ENCODE data around the gene TST. TPM values are rescaled to one million over a fixed set of nuclear protein-coding genes. Genes with fewer than 3 reads are reported as not detected.

Gene TST
- total and polyA plus RNA-seq, 10 of the 15 experiments (the other 5 are each of a cell fraction or from before 2014, with no cell fraction given), result 2.4 to 24.6 (median 10.4) TPM

- FAIRE-seq (no peak), DNase-seq (ENCODE audit: low read depth, low spot score) (no peak), ATAC-seq (no peak)
- H3K4me2 ChIP-seq (ENCODE audit: control insufficient read depth, insufficient read depth), result no peak overlapping the region
- H3K9ac ChIP-seq (ENCODE audit: control insufficient read depth, insufficient read depth, low read length), result no peak overlapping the region
- no peaks in the 10 kb centered on the region for H3K36me3 ChIP-seq (ENCODE audit: control insufficient read depth in 2 of 2, insufficient read depth in 2 of 2, low read length in 1 of 2)
- no peak overlapping the region for H3K27ac ChIP-seq (ENCODE audit: control insufficient read depth, insufficient read depth)
- SMC1A ChIA-PET (ENCODE audit: uncharacterized antibody, unreplicated experiment), result no interaction called here
- peaks cover 0 to 2% of the 10 kb centered on the region in 2 experiments; a peak in 1 of 4 replicates for H3K27me3 ChIP-seq (replicated peaks in 1 of 2; ENCODE audit: control insufficient read depth in 2 of 2, insufficient read depth in 2 of 2, low read length in 1 of 2)
- no peak for TF ChIP-seq SREBF1 (IDR thresholded peaks at IDR 0.05; ENCODE audit: low read length)
- no peak for TF ChIP-seq EED (IDR thresholded peaks at IDR 0.05; ENCODE audit: low read depth)
- TF ChIP-seq NR2C2 (IDR thresholded peaks at IDR 0.05; ENCODE audit: borderline replicate concordance, control insufficient read depth, insufficient read length, low read depth), result no peak
- TF ChIP-seq RAD21 (IDR thresholded peaks at IDR 0.05; ENCODE audit: insufficient read depth, low read depth, low read length), result no peak
- TF ChIP-seq ESRRA (IDR thresholded peaks at IDR 0.05; ENCODE audit: low read length), result no peak
- TF ChIP-seq NFIC (IDR thresholded peaks at IDR 0.05; ENCODE audit: low read depth, low read length), result no peak
- TF ChIP-seq SIX5 (IDR thresholded peaks at IDR 0.05; ENCODE audit: low read depth, low read length, severe bottlenecking), result no peak
- TF ChIP-seq KDM1A (IDR thresholded peaks at IDR 0.05; ENCODE audit: borderline replicate concordance), result no peak
- RAD21 ChIA-PET (ENCODE audit: unreplicated experiment), result no interaction called here
- H4K20me1 ChIP-seq (ENCODE audit: control insufficient read depth, insufficient read depth), result no peaks in the 10 kb centered on the region; the same call in 1 of the 2 replicates
- in situ Hi-C loops (cut with MboI), result no loop called here
- POLR2A ChIA-PET, result no interaction called here
- no peaks in the 10 kb centered on the region for H3K79me2 ChIP-seq (ENCODE audit: control insufficient read depth, insufficient read depth, low read length)
- no peaks in the 10 kb centered on the region for H3K4me1 ChIP-seq (ENCODE audit: control insufficient read depth, insufficient read depth, low read length)
- H3K4me3 ChIP-seq, result no peak overlapping the region
- H2AFZ ChIP-seq (ENCODE audit: control insufficient read depth, low read depth, low read length), result no peak overlapping the region
- CTCF ChIA-PET, result no interaction called here
- WGBS (ENCODE audit: insufficient coverage, insufficient replicate concordance, low lambda C conversion rate, missing lambda C conversion rate), result 0% methylated on average over 4 of the region's 4 CpGs
- no TSS peak for BruUV-seq (replicated peaks)
- no peaks in the 10 kb centered on the region for H3K9me3 ChIP-seq (replicated peaks; ENCODE audit: control insufficient read depth, insufficient read depth, low read length)
- intact Hi-C loops (cut with micrococcal nuclease; ENCODE audit: unreplicated experiment), result no loop called here
Measured at GRCh38 chr22:37010174-37010573, 9.1 kb downstream of the TST start.

- no peak overlapping the region for H3K4me3 ChIP-seq
- FAIRE-seq (no peak), ATAC-seq (no peak), DNase-seq (ENCODE audit: low read depth, low spot score) (no peak)
- intact Hi-C loops (cut with micrococcal nuclease; ENCODE audit: unreplicated experiment) (no loop called here), in situ Hi-C loops (cut with MboI) (no loop called here)
- ChIA-PET CTCF (interaction anchor here (0.9 kb wide), 1 partner anchor 34 kb away, joined by 3 read pairs; no protein-coding TSS in a partner anchor), RAD21 (ENCODE audit: unreplicated experiment) (no interaction called here), POLR2A (interaction anchor here (1.0 kb wide), 1 partner anchor 46 kb away, joined by 3 read pairs; no protein-coding TSS in a partner anchor), SMC1A (ENCODE audit: uncharacterized antibody, unreplicated experiment) (no interaction called here)
- no peaks in the 10 kb centered on the region for H3K36me3 ChIP-seq (ENCODE audit: control insufficient read depth in 2 of 2, insufficient read depth in 2 of 2, low read length in 1 of 2)
- no peaks in the 10 kb centered on the region; the same call in 2 of the 3 replicates for H3K9me3 ChIP-seq (replicated peaks; ENCODE audit: control insufficient read depth, insufficient read depth, low read length)
- H3K27me3 ChIP-seq (replicated peaks in 1 of 2; ENCODE audit: control insufficient read depth in 2 of 2, insufficient read depth in 2 of 2, low read length in 1 of 2), result peaks cover 0 to 4% of the 10 kb centered on the region in 2 experiments; a peak in 2 of 4 replicates
- no peak overlapping the region for H3K9ac ChIP-seq (ENCODE audit: control insufficient read depth, insufficient read depth, low read length)
- H3K4me2 ChIP-seq (ENCODE audit: control insufficient read depth, insufficient read depth), result no peak overlapping the region
- H3K4me1 ChIP-seq (ENCODE audit: control insufficient read depth, insufficient read depth, low read length), result no peaks in the 10 kb centered on the region
- 0% methylated on average over 2 of the region's 2 CpGs for WGBS (ENCODE audit: insufficient coverage, insufficient replicate concordance, low lambda C conversion rate, missing lambda C conversion rate)
- H4K20me1 ChIP-seq (ENCODE audit: control insufficient read depth, insufficient read depth), result no peaks in the 10 kb centered on the region; the same call in 1 of the 2 replicates
- H3K27ac ChIP-seq (ENCODE audit: control insufficient read depth, insufficient read depth), result no peak overlapping the region
- H3K79me2 ChIP-seq (ENCODE audit: control insufficient read depth, insufficient read depth, low read length), result no peaks in the 10 kb centered on the region
- H2AFZ ChIP-seq (ENCODE audit: control insufficient read depth, low read depth, low read length), result no peak overlapping the region
- BruUV-seq (replicated peaks), result no TSS peak
- TF ChIP-seq ZBTB11 (CRISPR knock-in tag; IDR thresholded peaks at IDR 0.05) (no peak), PML (IDR thresholded peaks at IDR 0.05; ENCODE audit: low read length) (no peak), CHD1 (IDR thresholded peaks at IDR 0.05; ENCODE audit: low read depth, low read length) (no peak), POLR2A (IDR thresholded peaks at IDR 0.05; ENCODE audit: low read depth, low read length) (no peak), ATF2 (IDR thresholded peaks at IDR 0.05; ENCODE audit: low read length) (no peak), KAT2A (conservative IDR thresholded peaks at IDR 0.05; ENCODE audit: control insufficient read depth, low read depth, low read length) (no peak), IKZF2 (IDR thresholded peaks at IDR 0.05) (no peak), TAF1 (IDR thresholded peaks at IDR 0.05; ENCODE audit: borderline replicate concordance, low read depth, low read length) (no peak)
Measured at GRCh38 chr22:37009490-37009889, 9.8 kb downstream of the TST start.
